Epidermal melanocyte (primary cell): ENCODE results near the gene ARCN1.
"Not testable (repeated sequence)": the region's sequence is repeated elsewhere in the genome, so short reads cannot be mapped to it uniquely, and the experiment has no call there.

Source experiments
- DNase-seq: peaks from one replicate; pipeline ENCODE4 v3.0.0; 2011; ENCODE audit warnings: low spot score; ENCODE audit not compliant: insufficient read length

The ARCN1 gene

DNA sequence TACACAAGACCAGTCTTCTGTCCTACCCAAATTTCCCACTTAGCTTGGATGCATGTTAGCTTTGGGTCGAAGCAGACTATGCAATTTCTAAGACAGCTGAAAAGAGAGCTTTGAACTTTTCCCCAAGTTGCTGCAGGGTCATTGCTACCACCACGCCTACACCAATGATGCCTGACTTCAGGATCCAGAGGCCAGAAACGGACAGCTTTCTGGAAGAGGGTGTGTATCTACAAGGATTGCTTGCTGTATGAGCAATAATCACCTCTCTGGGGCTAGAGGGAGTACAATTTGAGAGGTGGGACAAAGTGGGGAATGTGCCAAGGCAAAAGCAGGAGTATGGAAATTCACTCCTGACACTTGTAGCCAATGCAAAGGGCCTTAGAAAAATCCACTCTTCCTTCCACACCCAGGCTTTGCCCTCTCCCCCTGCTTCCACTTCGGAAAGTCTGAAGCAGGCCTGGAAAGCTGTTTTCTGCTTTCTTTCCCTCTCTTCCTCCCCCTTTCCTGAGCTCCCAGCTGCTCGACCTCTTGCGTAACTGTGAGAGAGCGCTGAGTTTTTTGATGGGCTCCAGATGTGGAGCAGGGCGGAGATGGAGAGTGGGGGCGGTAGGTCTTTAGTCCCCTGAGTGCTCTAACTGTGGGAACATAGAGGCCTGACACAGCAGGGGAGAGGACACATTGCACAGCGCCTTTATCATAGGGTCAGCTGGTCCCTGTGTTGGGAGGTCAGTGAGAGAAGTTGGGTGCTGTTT, 33.1 kb downstream of the ARCN1 start:
- DNase-seq: no peak

DNA sequence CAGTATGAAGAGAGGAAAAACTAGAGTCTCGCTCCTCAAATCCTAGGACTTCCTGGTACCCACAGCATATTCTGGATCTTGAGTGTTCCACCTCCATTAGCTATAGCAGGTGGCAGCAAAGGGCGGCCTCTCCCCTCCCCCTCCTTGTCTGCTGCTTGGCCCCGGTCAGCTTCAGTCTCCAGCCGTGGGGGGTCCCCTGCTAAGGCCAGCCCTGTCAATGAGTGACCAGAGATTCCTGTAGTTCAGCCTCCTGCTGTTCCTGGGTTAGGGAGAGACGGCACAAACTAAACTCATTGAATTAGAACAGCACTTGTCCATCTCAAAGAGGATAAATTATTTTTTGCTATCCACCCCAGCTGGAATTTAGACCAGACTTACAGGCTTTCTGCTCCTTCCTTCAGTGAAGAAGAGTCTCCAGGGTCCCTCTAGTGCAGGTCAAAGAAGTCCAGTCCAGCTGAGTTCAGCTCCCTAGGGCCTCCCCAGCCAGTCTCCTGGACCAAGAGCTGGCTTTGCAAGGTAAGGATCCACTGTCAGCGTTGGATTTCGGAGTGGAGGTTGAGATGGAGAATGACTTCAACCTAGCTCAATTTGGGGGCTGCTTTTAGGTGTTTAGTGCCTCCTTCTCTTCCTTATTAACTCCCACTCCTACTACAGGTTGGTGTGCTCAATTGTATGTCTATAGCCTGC, 34.1 kb downstream of the ARCN1 start:
- no peak for DNase-seq

GRCh38 chr11:118606844-118607228, 34.6 kb downstream of the ARCN1 start:
- DNase-seq: no peak

GRCh38 chr11:118607401-118608359, 35.5 kb downstream of the ARCN1 start, which contains the start of gene PHLDB1:
Gene PHLDB1 (plus strand): TSS chr11:118607615. CDS start chr11:118613837, 6,222 bp downstream.
- no peak for DNase-seq

GRCh38 chr11:118608360-118609227, 36.4 kb downstream of the ARCN1 start:
- no peak for DNase-seq

DNA sequence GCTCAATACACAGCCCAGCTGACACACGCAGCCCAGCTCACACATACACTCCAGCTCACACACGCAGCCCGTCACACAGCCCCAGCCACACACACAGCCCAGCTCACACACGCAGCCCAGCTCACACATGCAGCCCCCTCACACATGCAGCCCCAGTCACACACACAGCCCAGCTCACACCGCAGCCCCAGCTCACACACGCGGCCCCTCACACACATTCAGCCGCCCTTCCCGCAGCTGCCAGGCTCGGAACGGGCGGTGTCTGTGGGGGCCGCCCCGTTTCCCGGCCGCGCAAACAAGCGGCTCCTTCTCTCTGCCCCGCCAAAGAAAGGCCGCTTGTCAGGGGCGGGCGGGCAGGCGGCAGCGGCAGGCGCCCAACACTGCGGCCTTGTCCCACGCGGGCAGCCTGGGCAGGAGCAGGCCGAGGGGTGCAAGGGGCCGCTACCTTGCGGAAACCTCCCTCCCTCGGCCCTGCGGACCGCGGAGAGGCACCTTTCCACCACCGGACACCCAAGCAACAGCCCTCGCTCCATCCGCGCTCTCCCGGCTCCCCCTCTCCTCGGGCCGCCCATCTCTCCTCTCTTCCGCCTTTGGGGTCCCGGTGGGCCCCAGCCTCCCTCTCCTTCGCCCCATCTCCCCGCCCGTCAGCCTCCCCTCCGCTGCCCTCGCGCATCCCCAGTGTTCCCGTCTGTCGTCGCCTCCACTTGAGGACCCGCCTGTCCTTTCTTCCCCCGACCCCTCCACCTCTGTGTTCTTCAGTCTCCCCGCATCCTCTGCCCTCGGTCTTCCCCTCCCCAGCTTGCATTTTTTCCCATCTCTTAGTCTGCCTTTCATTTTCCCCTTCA, 37.4 kb downstream of the ARCN1 start:
- no peak for DNase-seq

GRCh38 chr11:118610225-118610772, 38.1 kb downstream of the ARCN1 start:
- no peak for DNase-seq

- no peak for DNase-seq
Measured at GRCh38 chr11:118610773-118611432, 38.7 kb downstream of the ARCN1 start.

- not testable (repeated sequence) for DNase-seq
Measured at GRCh38 chr11:118611433-118611795, 39.2 kb downstream of the ARCN1 start.

DNA sequence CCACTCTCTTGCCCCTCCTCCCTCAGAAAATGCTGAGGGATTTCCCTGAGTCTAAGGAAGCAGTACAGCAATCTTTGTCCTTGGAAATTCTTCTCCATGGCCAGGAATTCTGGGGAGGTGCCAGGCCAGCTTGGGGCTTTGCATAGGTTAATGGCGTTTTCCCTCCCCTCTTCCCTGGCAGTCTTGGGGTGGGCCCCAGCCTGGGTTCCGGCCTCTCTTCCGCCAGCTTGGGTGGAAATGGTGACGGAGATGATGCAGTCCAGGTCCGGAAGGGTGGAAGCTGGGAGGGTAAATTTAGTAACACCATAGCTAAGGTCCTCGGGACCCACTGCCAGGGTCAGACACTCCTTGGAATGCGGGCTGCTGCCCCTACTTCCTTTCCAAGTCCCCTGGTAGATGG, 40.2 kb downstream of the ARCN1 start:
- no peak for DNase-seq

GRCh38 chr11:118614511-118614910, 42.3 kb downstream of the ARCN1 start:
- no peak for DNase-seq

DNA sequence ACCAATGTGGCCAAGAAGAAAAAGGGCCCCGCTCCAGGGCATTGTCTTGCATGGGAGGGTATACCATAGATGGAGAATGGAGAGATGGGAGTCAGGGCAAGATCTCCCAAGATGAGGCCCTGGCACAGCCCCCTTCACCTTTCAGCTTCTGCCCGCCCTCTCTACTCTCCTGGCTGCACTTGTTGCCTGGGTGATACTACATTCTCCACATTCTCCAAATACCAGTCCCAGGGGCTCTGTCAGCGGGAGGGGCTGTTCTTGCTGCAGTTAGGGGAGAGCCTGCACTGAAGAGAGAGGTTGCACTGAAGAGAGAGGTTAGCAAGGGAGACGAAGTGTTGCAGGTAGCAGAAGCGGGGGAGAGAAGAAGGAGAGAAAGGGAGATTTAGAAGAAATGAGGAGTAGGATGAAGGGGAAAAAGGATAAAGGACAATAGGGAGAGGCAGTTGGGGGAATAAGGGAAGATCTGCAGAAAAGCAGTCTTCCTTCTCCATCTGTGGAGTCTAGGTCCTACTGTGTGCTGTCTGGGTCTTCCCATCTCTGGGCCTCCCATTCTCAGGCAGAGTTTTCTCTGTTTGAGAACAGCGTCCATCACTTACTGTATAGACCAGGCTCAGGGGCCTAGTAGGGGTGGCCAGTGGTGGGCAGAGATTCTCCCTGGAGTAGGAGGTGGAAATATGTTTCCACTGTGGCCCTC, 43.2 kb downstream of the ARCN1 start:
- no peak for DNase-seq

GRCh38 chr11:118615976-118616371, 43.8 kb downstream of the ARCN1 start:
- DNase-seq: no peak

GRCh38 chr11:118618115-118618990, 46.1 kb downstream of the ARCN1 start:
- no peak for DNase-seq

DNA sequence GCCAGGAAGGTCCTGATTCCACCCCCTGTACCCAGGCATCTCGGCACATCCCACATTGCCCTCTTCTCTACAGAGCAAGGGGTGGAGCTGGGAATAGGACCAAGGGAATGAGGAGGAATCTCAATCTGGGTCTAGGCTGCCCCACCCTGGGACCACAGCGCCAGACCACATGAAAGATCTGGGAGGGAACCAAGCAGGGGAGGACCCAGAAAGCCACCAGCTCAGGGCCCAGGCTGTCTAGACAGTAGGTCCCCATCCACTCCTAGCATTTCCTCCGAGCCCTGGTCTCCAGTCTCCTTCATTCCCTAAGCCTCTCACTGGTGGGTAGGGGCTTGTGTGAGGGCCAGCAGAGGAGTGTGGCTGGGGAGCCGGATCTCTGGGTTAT, 46.8 kb downstream of the ARCN1 start:
- no peak for DNase-seq

- no peak for DNase-seq
Measured at GRCh38 chr11:118619444-118620197, 47.4 kb downstream of the ARCN1 start.

DNA sequence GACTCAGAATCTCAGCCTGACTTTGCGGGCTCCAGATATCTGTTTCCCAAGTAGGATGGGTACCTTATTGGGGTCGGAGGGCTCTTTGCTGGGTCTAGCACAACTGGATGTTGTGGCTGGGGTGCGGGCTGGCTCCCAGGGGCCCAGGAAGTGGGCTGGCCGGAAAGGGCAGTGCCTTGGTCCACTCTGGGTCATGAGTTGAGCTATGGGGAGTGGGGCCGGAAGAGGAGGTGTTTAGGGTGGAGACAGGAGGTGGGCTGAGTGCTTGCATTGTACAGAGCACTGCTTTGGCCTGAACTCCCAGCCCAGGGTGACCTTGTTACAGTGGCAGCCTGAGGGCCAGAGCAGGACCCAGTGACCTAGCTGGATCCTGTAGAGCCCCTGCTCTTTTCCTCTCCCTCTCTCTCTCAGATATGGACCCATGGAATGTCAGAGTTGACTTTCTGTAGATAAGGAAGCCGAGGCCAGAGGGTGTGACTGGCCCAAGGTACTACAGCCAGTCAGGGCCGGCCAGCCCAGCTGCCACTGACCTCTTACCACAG, 48.4 kb downstream of the ARCN1 start:
- no peak for DNase-seq
